Stimulated activated CD4-positive, alpha-beta T cell treated with anti-CD3 and anti-CD28 coated beads, Interleukin-12 subunit alpha, Interleukin-12 subunit beta, amount 100 ng/mL, for 48 hours (primary cell): ENCODE data around the gene SHOC2.

Experiments
- DNase-seq, 3 donors: peaks; one replicate each; pipeline ENCODE4 v3.0.0-alpha.2; 2020; ENCODE audit warnings: low read depth in 2 of 3, low spot score in 1 of 3

The SHOC2 gene

DNA sequence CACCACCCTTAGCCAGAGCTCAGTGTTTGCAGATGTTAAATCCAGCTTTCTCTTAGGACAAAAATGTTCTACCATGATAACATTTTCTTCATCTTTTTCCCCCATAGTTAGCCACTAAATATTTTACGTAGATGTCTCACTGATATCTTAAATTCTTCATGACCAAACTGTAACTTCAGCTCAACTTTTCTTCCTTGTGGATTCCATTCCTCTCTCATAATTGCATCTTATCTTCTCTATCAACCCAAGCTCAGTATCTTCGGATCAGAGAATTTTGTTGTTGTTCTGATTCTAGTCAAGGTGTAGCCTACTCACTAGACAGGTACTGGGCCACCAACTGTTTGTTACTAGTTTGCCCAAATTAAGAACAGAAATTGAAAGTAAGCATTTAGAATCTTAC lies 60.2 kb downstream of the SHOC2 start:
- no peak for DNase-seq

DNA sequence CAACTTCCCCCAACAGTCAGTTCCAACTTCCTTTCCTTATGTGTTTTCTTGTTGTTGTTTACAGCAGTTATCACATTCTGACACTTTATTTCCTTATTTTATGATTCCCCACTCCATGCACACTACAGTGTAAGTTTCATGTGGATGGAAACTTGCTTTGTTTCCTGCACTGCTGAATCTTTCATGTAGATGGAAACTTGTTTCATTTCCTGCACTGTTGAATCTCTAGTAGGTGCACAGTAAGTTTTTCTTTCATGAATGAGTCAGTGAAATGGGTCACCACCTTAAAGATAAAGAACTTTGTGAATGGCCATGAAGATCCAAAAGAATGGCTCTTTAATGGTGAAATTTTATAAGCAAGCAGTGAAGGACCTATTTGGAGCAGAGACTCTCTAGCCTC lies 61.4 kb downstream of the SHOC2 start:
- no peak for DNase-seq

DNA sequence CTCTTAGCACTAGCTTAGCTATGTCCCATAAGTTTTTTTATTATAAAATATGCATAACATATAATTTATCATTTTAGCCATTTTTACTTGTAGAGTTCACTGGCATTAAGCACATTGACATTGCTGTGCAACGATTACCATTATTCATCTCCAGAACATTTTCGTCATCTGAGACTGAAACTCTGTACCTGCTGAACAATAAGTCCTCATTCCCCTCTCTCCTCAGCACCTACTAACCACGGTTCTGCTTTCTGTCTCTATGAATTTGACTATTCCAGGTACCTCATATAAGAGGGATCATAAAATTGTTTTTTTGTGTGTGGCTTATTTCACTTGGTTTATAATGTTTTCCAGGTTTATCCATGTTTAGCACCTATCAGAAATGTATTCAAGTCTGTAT lies 64.1 kb downstream of the SHOC2 start:
- DNase-seq, result no peak

DNA sequence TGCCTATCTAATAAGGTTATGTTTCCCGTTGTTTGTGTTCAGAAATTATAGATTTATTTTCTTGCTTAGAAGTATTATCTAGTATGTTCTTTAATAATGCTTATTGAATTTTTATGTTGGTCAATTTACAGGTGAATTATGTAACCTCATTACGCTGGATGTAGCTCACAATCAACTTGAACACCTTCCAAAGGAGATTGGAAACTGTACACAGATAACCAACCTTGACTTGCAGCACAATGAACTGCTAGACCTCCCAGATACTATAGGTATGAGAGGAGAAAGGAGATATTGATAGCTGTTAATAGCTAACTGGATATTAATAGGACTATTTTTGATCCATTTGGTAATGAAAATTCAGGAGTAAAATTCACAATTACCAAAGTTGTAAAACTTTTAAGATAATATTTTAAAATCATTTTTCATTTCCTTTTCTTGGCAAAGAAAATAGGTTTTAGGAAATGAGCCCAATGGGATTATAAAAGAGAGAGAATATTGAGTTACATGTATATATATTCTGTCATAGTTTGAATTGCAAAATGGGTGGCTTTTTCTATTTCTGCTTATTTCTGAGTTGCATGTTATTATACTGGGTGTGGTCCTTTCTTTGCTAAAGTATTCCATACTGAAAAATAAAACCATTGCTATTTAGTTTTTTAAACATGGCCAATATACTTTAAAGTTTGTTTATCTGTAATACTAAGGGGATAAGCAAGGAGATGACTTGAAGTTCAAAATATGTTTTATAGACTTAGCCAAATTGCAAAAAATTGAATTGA lies 66.3 kb downstream of the SHOC2 start:
- no peak for DNase-seq

DNA sequence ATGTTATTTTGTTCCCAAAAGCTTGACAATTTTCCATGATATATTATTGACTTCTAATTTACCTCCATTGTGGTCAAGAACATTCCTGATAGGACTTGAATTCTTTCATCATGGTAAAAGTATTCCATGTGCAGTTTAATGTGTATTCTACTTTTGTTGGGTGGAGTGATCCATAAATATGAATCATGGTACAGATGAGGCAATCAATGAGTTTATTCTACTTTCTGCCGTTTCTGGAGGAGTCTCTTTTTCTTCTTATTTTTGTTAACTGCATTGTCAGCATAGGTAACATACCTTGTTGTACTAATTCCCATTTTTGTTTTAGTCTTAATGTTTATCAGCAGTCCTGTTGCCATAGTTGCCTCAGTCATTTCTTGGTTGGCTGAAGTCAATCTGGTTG lies 69.6 kb downstream of the SHOC2 start:
- no peak for DNase-seq

DNA sequence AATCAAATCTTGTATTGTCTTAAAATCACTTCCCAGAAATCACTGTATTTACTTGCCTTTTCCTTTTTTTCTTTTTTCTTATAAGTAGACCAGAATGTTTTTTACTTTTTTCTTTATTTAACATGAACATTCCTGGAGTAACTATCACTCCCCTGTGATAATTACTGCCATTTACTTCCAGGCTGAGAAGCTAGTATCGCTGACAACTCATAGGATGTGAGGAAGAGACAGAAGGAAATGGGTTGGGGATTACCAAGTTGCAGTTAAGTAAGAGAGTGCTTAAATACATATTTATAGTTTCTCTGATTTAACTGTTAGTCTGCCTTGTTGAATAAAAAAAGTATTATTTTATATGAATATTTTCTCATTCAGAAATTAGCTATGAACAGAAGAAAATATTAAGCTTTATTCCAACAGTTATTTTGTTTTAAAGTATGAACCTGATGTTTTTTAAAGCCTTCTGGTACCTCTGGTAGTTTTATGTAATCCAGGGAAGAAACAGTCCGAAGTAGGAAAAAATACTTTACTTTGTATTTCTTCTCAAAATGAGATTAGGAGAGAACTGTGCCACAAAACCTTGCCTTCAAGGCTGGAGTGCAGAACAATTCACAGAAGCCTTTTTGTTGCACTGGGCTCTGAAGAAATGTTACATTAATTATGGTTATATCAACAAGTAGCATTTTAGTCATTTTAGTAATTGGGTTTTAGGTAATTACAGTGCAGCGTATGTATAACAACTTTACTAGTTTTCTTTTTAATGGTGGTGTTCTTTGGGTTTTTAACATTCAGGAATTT lies 72.8 kb downstream of the SHOC2 start:
- no peak for DNase-seq

DNA sequence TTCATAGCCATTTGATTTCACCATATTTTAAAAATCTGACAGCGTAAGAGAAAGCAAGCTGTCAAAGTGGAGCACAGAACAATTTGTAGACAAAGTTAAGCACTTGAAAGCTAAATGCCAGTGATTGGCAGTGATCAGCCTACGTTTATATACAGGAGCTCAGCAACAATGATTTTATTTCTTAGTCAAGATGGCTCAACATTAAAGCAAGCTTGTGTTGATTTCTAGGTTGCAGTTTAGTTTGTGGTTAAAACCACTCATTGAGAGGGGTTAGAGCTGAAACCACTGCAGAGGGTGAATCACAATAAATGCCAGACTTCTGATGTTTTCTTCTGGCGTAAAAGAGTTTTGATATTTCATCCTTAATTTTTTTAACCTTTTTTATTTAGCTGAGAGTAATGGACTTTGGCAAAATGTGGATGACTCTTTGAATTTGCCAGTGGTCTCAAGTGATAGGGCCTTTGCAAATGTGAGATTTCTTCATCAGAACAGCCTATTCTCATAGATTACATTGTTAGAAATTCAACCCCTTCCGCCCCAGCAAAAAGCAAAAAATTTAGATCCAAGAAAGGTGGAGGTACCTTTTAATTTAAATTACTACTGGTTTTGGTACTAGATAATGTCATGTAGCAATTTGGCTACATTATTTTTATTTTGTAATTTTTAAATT lies 73.8 kb downstream of the SHOC2 start:
- DNase-seq, result peak in 1 of 3 donors; percentile 14

DNA sequence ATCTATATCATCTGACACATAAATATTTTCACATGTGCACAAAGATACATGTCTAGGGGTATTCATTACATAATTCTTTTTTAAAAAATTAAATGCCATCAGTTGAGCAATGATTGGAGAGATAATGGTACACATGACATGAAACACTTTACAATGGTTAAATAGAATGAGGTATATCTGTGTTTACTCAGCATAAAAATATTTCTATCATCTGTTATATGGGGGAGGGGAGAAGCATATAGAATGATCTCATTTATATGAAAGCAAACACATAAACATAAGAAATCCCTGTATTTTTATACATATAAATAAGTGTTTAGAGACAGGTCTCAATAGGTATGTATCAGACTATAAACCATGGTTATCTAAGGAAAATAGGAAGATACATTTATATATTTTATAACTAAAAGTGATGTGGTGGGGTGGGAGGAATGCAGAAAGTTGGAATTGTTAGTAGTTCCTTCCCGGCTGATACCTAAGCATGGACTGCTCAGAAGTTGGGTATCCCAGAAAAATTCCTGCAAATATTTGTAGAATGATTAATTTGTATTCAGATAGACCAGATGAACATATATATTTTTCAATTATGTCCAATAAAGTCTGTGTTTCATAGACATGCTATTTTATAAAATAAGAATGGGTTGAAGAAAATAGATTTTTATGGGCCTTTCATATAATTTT lies 75.1 kb downstream of the SHOC2 start:
- DNase-seq, result no peak

DNA sequence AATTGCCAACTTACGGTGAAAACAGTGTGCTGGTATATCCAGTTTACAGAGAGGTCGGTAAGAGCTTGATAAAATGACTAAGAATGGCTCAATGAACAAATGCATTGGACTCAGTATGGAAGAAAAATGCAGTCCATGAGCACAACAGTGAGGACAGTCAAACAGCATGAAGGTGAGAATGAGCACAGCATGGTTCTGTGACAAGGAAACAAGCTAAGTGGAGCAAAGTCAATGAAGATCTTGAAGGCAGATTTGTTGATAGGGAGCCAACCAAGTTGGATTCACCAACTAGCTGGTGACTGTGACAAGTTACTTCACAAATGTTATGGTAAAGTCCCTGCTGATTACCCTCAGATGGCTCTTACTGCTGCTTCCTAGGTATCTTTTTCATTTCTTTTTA lies 75.9 kb downstream of the SHOC2 start:
- no peak for DNase-seq

DNA sequence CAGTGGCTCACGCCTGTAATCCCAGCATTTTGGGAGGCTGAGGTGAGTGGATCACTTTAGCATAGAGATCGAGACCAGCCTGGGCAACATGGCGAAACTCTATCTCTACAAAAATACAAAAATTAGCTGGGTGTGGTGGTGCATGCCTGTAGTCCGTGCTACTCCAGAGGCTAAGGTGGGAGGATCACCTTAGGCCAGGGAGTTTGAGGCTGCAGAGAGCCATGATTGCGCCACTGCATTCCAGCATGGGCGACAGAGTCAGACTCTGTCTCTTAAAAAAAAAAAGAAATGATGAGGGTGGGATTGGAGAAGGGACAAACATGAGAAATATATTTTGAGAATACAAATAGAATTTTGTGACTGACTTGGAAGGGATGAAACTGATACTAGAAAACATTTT lies 76.9 kb downstream of the SHOC2 start:
- no peak for DNase-seq

DNA sequence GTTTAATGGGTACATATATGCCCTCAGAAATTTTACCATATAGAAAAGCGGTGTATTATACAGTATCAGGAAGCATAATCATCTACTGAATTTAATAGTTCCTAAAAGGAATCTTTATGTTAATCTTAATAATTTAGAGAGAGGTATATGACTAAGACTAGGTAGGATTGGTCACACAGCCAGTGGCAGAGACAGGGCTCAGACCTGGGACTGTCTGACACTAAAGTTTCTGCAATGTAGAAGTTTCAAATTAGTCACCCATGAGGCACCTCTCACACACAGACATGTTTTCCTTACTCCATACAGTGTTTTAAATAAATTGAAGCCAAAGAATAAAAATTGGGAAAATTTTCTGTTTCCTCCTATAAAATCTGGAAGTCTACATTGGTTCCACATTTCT lies 84.6 kb downstream of the SHOC2 start:
- no peak for DNase-seq

DNA sequence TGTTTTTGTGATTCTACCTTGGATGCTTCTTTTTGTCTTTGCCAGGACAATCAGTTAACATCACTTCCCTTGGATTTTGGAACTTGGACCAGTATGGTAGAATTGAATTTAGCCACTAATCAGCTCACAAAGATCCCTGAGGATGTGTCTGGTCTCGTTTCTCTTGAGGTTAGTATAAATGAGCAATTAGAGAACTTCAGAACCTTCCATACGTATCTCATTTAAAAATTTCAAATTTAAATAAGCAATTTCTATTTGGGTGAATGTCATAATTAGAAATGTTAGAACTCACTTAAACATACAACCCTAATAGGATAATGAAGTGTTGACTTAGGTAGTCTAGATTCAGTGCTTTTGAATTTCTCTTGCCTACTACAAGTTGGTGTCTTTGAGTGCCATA lies 88.1 kb downstream of the SHOC2 start:
- no peak for DNase-seq

DNA sequence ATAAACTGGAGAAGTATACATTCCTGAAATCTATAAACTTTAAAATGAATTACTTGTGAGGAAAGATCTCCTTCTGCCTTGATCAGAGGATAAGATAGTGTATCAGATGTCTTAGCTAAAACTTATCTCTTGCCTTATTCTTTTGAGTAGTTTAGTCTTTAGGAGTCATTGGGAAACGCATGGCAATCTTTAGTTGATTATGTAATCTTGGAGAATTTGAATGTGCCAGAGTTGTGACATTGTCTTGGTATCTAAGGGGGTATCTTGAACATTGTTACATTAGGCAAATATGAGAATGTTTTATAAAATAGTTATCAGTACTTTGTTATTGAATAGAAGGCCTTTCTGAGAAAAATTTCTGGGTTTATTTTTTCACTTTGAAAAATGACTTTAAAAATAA lies 95.8 kb downstream of the SHOC2 start:
- no peak for DNase-seq

DNA sequence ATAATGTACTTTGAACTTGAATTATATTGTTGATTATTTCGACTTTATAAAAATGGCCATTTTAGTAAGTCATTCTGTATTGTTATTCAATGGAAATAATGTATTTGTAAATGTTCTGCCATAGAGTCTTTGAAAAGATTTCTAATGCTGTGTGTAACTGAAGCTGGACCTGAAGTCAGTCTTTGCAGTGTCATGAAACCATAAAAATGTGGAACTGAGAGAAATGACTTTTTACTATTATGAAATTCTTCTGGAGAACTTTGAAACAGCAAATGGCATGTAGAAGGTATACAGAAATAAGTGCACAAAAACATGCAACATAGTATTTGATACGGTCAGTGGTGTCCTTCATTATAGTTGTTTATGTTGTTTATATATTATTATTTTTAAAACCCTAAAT lies 97.7 kb downstream of the SHOC2 start:
- no peak for DNase-seq

DNA sequence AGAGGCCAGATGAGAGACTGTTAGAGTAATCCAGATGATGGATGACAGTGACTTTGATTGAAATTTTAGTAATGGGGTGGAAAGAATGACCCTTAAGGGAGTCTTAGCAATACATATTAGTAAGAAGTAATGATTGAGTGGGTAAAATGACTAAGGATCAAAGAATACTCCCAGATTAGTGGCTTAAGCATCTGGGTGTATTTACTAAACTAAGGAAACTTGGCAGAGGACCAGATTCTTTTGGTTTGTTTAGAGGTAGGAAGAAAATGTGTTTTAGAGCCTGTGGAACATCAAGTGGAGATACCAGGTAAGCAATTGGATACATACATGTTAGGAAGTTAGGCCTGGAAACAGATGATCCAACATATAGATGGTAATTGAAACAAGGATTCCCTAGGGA lies 98.6 kb downstream of the SHOC2 start:
- DNase-seq, result no peak

DNA sequence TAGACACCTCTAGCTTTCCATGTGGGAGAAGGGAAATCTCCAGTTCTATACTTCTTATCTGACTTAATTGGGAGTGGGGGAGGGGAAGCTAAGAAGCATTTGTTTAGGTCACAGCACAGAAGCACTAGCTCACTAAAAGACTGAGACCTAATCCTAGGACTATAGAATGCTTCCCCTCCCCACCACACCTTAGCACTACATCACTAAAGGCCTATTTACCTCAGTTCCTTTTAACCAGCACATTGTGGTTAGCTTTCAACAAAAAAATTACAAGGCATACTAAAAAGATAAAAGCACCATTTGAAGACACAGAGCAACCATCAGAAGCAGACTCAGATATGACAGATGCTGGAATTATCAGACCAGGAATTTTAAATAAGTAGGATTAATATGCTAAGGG lies 103.7 kb downstream of the SHOC2 start:
- no peak for DNase-seq

DNA sequence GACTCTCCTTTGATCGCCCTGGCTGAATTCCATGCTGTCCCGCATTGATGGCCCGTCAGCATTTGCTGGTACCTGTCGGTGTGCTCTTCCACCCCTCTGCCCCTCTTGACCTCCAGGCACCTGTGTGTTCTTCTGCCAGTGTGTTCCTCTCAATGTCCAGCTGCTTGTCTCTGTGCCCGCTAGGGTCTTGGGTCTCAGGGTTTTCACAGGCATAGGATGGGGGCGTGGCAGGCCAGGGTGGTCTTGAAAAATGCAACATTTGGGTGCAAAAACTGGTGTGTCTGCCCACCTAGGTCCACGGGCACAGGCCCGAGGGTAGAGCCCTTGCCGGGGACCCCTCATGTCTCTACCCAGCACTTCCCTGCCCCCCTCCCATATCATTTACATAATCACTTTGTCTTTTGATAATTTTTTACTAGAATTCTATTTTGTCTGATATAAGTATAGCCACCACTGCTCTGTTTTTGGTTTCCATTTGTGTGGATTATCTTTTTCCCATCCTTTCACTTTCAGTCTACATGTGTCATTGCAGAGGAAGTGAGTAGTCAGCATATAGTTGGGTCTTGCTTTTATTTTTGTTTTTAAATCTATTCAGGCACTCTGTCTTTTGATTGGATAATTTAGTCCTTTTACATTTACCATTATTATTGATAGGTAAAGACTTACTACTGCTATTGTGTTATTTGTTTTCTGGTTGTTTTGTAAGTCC lies 110.8 kb downstream of the SHOC2 start:
- no peak for DNase-seq

DNA sequence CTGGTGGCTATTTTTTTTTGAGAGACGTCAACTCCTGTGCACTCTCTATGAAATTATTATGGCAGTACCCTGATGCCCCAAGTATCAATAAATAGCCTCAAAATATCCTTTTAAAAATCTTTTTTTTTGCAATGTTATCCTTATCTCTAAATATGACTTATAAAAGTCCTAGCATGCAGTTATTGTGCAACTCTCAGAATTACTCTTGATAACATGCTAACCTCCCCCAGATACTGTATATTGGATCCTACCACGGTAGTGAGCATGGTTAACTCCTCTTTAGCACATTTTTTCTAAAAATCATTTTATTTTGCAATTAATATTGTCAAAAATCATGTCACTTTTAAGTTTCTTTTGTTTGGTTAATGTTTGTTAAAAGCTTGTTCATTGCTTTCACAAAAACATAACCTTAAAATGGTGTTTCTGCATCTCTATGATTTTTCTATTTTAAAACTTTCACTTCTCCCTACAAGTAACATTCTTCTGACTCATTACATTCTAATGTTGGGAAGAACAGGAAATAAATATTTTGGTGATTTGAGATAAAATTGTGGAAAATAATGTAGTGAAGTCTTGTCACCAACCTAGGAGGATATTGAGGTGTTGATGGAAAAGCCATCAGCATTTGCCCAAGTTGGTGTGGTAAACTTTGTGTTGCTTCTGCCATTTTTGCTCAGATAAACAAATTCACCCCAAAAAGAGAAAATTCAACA lies 115.3 kb downstream of the SHOC2 start:
- no peak for DNase-seq

DNA sequence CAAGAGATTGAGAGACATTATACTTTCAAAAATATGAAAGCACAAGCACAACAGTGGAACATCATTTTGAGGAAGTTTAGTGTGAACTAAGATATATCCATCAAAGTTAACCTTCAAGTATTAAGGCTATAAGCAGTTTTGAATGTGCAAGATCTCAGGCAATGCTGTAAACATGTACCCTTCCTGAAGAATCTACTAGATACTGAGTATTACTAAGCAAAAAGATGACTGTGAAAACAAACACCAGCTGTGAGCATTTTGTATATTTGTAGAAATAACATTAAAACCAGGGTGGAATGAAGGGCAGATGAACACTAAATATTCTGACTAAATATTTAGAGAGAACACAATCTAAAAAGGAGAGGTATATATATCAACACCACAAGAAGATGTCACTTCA lies 116.1 kb downstream of the SHOC2 start:
- DNase-seq, result no peak

DNA sequence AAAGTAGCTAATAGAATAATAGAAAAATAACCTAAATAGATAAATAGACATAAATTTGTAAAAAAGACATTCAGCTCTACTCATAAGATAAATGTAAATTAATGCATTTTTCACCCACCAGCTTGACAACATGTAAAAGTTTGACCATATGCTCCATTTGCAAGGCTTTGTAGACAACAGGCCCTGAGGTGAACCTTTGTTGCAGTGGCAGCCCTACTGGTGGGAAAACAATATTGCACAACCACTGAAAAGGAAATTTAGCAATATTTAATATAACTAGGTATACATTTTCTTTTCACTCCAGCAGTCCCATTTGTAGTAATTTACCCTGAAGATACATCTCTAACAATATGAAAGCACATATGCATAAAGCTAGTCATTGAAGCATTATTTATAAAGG lies 118.5 kb downstream of the SHOC2 start:
- no peak for DNase-seq
